Activated naive CD4-positive, alpha-beta T cell treated with anti-CD3 and anti-CD28 coated beads, Interleukin-2, amount 50 U/mL, for 24 hours (primary cell): ENCODE data around the gene KLK1.

ENCODE experiments used
- H3K27ac Mint-ChIP-seq: one replicate; pipeline ENCODE4 v1.8.0; 2021; ENCODE audit warnings: mild to moderate bottlenecking, mixed read lengths
- H3K27me3 Mint-ChIP-seq: one replicate; pipeline ENCODE4 v1.8.0; 2021; ENCODE audit warnings: mixed read lengths
- H3K36me3 Mint-ChIP-seq: one replicate; pipeline ENCODE4 v1.8.0; 2021; ENCODE audit warnings: mixed read lengths
- H3K4me1 Mint-ChIP-seq: one replicate; pipeline ENCODE4 v1.8.0; 2021; ENCODE audit warnings: mixed read lengths
- H3K4me3 Mint-ChIP-seq: one replicate; pipeline ENCODE4 v1.8.0; 2021; ENCODE audit warnings: mild to moderate bottlenecking, mixed read lengths
- H3K9me3 Mint-ChIP-seq: one replicate; pipeline ENCODE4 v1.8.0; 2021; ENCODE audit warnings: mixed read lengths

The KLK1 gene

GRCh38 chr19:50823389-50824042 is at the start of gene KLK1:
TSS of gene KLK1 (minus strand) at chr19:50823787. CDS start at chr19:50823748, 39 bp downstream.
- H3K36me3 Mint-ChIP-seq, result no peaks in the 10 kb centered on the region
- H3K27ac Mint-ChIP-seq, result peak within 1 kb of the TSS; percentile 31
- H3K27me3 Mint-ChIP-seq, result peaks cover 53% of the 10 kb centered on the region
- peaks cover 25% of the 10 kb centered on the region for H3K4me1 Mint-ChIP-seq
- H3K4me3 Mint-ChIP-seq, result no peak within 1 kb of the TSS
- no peaks in the 10 kb centered on the region for H3K9me3 Mint-ChIP-seq

GRCh38 chr19:50873056-50873455 is 49.5 kb upstream of the KLK1 start, which contains the start of gene KLK2:
TSS of gene KLK2 (plus strand) at chr19:50873439. CDS start at chr19:50873474, 35 bp downstream.
- no peak within 1 kb of the TSS for H3K4me3 Mint-ChIP-seq
- H3K27ac Mint-ChIP-seq, result no peak within 1 kb of the TSS
- no peaks in the 10 kb centered on the region for H3K9me3 Mint-ChIP-seq
- peaks cover 23% of the 10 kb centered on the region for H3K27me3 Mint-ChIP-seq
- H3K4me1 Mint-ChIP-seq, result no peaks in the 10 kb centered on the region
- no peaks in the 10 kb centered on the region for H3K36me3 Mint-ChIP-seq

DNA sequence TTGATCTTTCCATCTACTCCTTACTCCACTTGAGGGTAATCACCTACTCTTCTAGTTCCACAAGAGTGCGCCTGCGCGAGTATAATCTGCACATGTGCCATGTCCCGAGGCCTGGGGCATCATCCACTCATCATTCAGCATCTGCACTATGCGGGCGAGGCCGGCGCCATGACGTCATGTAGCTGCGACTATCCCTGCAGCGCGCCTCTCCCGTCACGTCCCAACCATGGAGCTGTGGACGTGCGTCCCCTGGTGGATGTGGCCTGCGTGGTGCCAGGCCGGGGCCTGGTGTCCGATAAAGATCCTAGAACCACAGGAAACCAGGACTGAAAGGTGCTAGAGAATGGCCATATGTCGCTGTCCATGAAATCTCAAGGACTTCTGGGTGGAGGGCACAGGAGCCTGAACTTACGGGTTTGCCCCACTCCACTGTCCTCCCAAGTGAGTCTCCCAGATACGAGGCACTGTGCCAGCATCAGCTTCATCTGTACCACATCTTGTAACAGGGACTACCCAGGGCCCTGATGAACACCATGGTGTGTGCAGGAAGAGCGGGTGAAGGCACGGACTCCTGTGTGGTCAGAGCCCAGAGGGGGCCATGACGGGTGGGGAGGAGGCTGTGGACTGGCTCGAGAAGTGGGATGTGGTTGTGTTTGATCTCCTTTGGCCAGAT is 47.0 kb upstream of the KLK1 start:
- Mint-ChIP-seq H3K9me3 (no peaks in the 10 kb centered on the region), H3K36me3 (no peaks in the 10 kb centered on the region), H3K27me3 (peaks cover 33% of the 10 kb centered on the region), H3K4me1 (no peaks in the 10 kb centered on the region), H3K4me3 (no peak overlapping the region), H3K27ac (no peak overlapping the region)

GRCh38 chr19:50869479-50869878 is 45.9 kb upstream of the KLK1 start:
- peaks cover 35% of the 10 kb centered on the region for H3K27me3 Mint-ChIP-seq
- H3K36me3 Mint-ChIP-seq, result no peaks in the 10 kb centered on the region
- H3K9me3 Mint-ChIP-seq, result no peaks in the 10 kb centered on the region
- no peaks in the 10 kb centered on the region for H3K4me1 Mint-ChIP-seq
- no peak overlapping the region for H3K27ac Mint-ChIP-seq
- H3K4me3 Mint-ChIP-seq, result no peak overlapping the region

DNA sequence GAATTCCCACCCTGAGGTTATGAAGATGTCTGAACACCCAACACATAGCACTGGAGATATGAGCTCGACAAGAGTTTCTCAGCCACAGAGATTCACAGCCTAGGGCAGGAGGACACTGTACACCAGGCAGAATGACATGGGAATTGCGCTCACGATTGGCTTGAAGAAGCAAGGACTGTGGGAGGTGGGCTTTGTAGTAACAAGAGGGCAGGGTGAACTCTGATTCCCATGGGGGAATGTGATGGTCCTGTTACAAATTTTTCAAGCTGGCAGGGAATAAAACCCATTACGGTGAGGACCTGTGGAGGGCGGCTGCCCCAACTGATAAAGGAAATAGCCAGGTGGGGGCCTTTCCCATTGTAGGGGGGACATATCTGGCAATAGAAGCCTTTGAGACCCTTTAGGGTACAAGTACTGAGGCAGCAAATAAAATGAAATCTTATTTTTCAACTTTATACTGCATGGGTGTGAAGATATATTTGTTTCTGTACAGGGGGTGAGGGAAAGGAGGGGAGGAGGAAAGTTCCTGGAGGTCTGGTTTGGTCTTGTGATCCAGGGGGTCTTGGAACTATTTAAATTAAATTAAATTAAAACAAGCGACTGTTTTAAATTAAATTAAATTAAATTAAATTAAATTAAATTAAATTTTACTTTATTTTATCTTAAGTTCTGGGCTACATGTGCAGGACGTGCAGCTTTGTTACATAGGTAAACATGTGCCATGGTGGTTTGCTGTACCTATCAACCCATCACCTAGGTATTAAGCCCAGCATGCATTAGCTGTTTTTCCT is 38.1 kb upstream of the KLK1 start:
- Mint-ChIP-seq H3K27me3 (peaks cover 33% of the 10 kb centered on the region), H3K36me3 (peaks cover 1% of the 10 kb centered on the region), H3K9me3 (no peaks in the 10 kb centered on the region), H3K4me3 (no peak overlapping the region), H3K4me1 (no peaks in the 10 kb centered on the region), H3K27ac (no peak overlapping the region)

- H3K27me3 Mint-ChIP-seq, result peaks cover 31% of the 10 kb centered on the region
- H3K36me3 Mint-ChIP-seq, result peaks cover 1% of the 10 kb centered on the region
- H3K4me3 Mint-ChIP-seq, result no peak overlapping the region
- H3K9me3 Mint-ChIP-seq, result no peaks in the 10 kb centered on the region
- H3K27ac Mint-ChIP-seq, result no peak overlapping the region
- no peaks in the 10 kb centered on the region for H3K4me1 Mint-ChIP-seq
Measured at GRCh38 chr19:50861010-50861409, 37.4 kb upstream of the KLK1 start.

- Mint-ChIP-seq H3K36me3 (peaks cover 1% of the 10 kb centered on the region), H3K27me3 (peaks cover 38% of the 10 kb centered on the region), H3K9me3 (no peaks in the 10 kb centered on the region), H3K27ac (no peak overlapping the region), H3K4me1 (no peaks in the 10 kb centered on the region), H3K4me3 (no peak overlapping the region)
Measured at GRCh38 chr19:50859849-50860248, 36.3 kb upstream of the KLK1 start.

DNA sequence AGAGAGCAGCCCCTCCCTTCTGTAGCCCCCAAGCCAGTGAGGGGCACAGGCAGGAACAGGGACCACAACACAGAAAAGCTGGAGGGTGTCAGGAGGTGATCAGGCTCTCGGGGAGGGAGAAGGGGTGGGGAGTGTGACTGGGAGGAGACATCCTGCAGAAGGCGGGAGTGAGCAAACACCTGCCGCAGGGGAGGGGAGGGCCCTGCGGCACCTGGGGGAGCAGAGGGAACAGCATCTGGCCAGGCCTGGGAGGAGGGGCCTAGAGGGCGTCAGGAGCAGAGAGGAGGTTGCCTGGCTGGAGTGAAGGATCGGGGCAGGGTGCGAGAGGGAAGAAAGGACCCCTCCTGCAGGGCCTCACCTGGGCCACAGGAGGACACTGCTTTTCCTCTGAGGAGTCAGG is 35.3 kb upstream of the KLK1 start:
- Mint-ChIP-seq H3K4me1 (no peaks in the 10 kb centered on the region), H3K27me3 (peaks cover 42% of the 10 kb centered on the region), H3K36me3 (peaks cover 1% of the 10 kb centered on the region)

DNA sequence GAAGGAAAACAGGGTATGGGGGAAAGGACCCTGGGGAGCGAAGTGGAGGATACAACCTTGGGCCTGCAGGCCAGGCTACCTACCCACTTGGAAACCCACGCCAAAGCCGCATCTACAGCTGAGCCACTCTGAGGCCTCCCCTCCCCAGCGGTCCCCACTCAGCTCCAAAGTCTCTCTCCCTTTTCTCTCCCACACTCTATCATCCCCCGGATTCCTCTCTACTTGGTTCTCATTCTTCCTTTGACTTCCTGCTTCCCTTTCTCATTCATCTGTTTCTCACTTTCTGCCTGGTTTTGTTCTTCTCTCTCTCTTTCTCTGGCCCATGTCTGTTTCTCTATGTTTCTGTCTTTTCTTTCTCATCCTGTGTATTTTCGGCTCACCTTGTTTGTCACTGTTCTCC is 33.8 kb upstream of the KLK1 start:
- Mint-ChIP-seq H3K4me3 (no peak overlapping the region), H3K9me3 (no peaks in the 10 kb centered on the region), H3K27me3 (peaks cover 44% of the 10 kb centered on the region), H3K27ac (no peak overlapping the region), H3K4me1 (no peaks in the 10 kb centered on the region), H3K36me3 (peaks cover 1% of the 10 kb centered on the region)

More for the DNA sequence above, 35.3 kb upstream of the KLK1 start:
- Mint-ChIP-seq H3K27ac (no peak overlapping the region), H3K9me3 (no peaks in the 10 kb centered on the region), H3K4me3 (no peak overlapping the region)

DNA sequence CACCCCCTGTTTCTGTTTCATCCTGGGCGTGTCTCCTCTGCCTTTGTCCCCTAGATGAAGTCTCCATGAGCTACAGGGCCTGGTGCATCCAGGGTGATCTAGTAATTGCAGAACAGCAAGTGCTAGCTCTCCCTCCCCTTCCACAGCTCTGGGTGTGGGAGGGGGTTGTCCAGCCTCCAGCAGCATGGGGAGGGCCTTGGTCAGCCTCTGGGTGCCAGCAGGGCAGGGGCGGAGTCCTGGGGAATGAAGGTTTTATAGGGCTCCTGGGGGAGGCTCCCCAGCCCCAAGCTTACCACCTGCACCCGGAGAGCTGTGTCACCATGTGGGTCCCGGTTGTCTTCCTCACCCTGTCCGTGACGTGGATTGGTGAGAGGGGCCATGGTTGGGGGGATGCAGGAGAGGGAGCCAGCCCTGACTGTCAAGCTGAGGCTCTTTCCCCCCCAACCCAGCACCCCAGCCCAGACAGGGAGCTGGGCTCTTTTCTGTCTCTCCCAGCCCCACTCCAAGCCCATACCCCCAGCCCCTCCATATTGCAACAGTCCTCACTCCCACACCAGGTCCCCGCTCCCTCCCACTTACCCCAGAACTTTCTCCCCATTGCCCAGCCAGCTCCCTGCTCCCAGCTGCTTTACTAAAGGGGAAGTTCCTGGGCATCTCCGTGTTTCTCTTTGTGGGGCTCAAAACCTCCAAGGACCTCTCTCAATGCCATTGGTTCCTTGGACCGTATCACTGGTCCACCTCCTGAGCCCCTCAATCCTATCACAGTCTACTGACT is 31.2 kb upstream of the KLK1 start, which contains the start of gene KLK3:
KLK3 (plus strand) TSS at position 280 of the 775 bp plus-strand sequence; CDS start at position 321, 41 bp downstream.
- Mint-ChIP-seq H3K9me3 (no peaks in the 10 kb centered on the region), H3K4me1 (no peaks in the 10 kb centered on the region), H3K36me3 (no peaks in the 10 kb centered on the region), H3K27ac (no peak within 1 kb of the TSS), H3K4me3 (no peak within 1 kb of the TSS), H3K27me3 (peaks cover 46% of the 10 kb centered on the region)

DNA sequence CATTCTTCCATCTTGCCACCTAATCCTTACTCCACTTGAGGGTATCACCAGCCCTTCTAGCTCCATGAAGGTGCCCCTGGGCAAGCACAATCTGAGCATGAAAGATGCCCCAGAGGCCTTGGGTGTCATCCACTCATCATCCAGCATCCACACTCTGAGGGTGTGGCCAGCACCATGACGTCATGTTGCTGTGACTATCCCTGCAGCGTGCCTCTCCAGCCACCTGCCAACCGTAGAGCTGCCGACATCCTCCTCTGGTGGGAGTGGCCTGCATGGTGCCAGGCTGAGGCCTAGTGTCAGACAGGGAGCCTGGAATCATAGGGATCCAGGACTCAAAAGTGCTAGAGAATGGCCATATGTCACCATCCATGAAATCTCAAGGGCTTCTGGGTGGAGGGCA is 28.0 kb upstream of the KLK1 start:
- Mint-ChIP-seq H3K27me3 (peaks cover 41% of the 10 kb centered on the region), H3K36me3 (no peaks in the 10 kb centered on the region), H3K4me1 (no peaks in the 10 kb centered on the region), H3K9me3 (no peaks in the 10 kb centered on the region), H3K27ac (no peak overlapping the region), H3K4me3 (no peak overlapping the region)

DNA sequence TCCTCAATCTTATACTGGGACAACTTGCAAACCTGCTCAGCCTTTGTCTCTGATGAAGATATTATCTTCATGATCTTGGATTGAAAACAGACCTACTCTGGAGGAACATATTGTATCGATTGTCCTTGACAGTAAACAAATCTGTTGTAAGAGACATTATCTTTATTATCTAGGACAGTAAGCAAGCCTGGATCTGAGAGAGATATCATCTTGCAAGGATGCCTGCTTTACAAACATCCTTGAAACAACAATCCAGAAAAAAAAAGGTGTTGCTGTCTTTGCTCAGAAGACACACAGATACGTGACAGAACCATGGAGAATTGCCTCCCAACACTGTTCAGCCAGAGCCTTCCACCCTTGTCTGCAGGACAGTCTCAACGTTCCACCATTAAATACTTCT is 27.2 kb upstream of the KLK1 start:
- H3K27ac Mint-ChIP-seq, result no peak overlapping the region
- no peaks in the 10 kb centered on the region for H3K36me3 Mint-ChIP-seq
- H3K27me3 Mint-ChIP-seq, result peaks cover 36% of the 10 kb centered on the region
- H3K9me3 Mint-ChIP-seq, result no peaks in the 10 kb centered on the region
- H3K4me1 Mint-ChIP-seq, result no peaks in the 10 kb centered on the region
- no peak overlapping the region for H3K4me3 Mint-ChIP-seq

- H3K4me3 Mint-ChIP-seq, result no peak overlapping the region
- H3K27me3 Mint-ChIP-seq, result peaks cover 24% of the 10 kb centered on the region
- peaks cover 13% of the 10 kb centered on the region for H3K9me3 Mint-ChIP-seq
- H3K4me1 Mint-ChIP-seq, result no peaks in the 10 kb centered on the region
- no peak overlapping the region for H3K27ac Mint-ChIP-seq
- no peaks in the 10 kb centered on the region for H3K36me3 Mint-ChIP-seq
Measured at GRCh38 chr19:50844296-50844935, 20.8 kb upstream of the KLK1 start.

DNA sequence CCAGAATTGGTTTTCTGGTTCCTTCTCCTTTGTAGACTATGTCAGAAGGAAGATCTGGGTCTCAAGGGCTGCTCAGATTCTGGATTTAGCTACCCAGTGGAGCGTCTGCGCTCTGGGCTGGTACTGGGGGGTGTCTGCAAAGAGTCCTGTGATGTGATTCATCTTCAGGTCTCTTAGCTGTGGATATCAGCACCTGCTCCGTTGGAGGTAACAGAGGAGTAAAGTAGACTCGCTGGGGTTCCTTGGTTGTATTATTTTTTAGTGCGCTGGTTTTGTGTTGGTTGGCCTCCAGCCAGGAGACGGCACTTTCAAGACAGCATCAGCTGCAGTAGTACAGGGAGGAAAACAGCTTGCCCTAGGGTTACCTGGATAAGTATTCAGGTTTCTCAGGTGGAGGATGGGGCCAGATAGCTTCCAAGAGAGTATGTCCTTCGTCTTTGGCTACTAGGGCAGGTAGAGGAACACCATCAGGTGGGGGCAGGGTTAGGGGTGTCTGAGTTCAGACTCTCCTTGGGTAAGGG is 20.2 kb upstream of the KLK1 start:
- H3K9me3 Mint-ChIP-seq, result peaks cover 13% of the 10 kb centered on the region
- H3K27ac Mint-ChIP-seq, result no peak overlapping the region
- H3K27me3 Mint-ChIP-seq, result peaks cover 21% of the 10 kb centered on the region
- no peaks in the 10 kb centered on the region for H3K4me1 Mint-ChIP-seq
- H3K36me3 Mint-ChIP-seq, result no peaks in the 10 kb centered on the region
- no peak overlapping the region for H3K4me3 Mint-ChIP-seq

- H3K4me3 Mint-ChIP-seq, result no peak overlapping the region
- no peaks in the 10 kb centered on the region for H3K4me1 Mint-ChIP-seq
- H3K27me3 Mint-ChIP-seq, result peaks cover 18% of the 10 kb centered on the region
- H3K36me3 Mint-ChIP-seq, result no peaks in the 10 kb centered on the region
- H3K9me3 Mint-ChIP-seq, result peaks cover 13% of the 10 kb centered on the region
- H3K27ac Mint-ChIP-seq, result peak overlapping the region; percentile 14
Measured at GRCh38 chr19:50843205-50843604, 19.6 kb upstream of the KLK1 start.
